ENCODE results near the gene PDK4. TPM values are rescaled to one million over a fixed set of nuclear protein-coding genes. Genes with fewer than 3 reads are reported as not detected.

Gene PDK4
- total and polyA plus RNA-seq, 9 of the 15 experiments (the other 6 are each of a cell fraction or from before 2014, with no cell fraction given) = 0.03 to 0.24 (median 0.08) TPM; not detected in 2

DNA sequence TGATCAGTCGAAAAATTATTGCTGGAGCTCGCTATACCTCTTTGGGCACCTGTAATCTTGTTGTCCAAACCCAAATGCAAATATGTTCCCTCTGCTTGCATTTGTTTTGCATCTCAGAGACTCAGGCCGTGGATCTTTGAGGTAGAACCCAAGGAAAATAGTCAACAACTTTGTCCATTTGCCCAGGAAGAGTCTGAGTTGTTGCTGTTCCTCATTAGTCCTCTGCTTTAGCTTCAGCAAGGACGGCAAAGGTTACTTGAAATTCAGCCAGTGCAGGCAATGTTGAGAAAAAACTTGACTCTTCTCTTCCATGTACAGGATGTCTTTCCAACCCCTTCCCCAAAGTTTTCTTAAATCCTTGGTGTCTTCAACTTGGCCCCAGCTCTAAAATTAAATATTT lies 45.8 kb downstream of the PDK4 start:
- no peak for ATAC-seq
- Histone ChIP-seq H3K36me3 (ENCODE audit: control insufficient read depth, insufficient read depth, low read length) (no peaks in the 10 kb centered on the region), H3K9me3 (replicated peaks; ENCODE audit: control insufficient read depth, insufficient read depth, low read depth, low read length) (no peaks in the 10 kb centered on the region), H3K9ac (ENCODE audit: insufficient read depth in 1 of 2, low read depth in 2 of 2, low read length in 2 of 2) (no peak overlapping the region), H3K4me3 (no peak overlapping the region), H3K79me2 (ENCODE audit: control insufficient read depth, insufficient read depth, low read length) (no peaks in the 10 kb centered on the region), H4K20me1 (replicated peaks; ENCODE audit: control insufficient read depth, insufficient read depth, low read length) (no peaks in the 10 kb centered on the region), H2AFZ (ENCODE audit: low read depth, low read length) (no peak overlapping the region), H3K4me1 (replicated peaks in 1 of 2; ENCODE audit: control insufficient read depth in 2 of 2, insufficient read depth in 2 of 2, low read length in 2 of 2) (peaks cover 6 to 8% of the 10 kb centered on the region in 2 experiments; a peak in 1 of 5 replicates), H3K9me1 (ENCODE audit: control insufficient read depth, insufficient read depth, low read length) (no peaks in the 10 kb centered on the region), H3K27me3 (ENCODE audit: control insufficient read depth in 2 of 2, insufficient read depth in 2 of 2, low read length in 2 of 2) (peaks cover 0 to 2% of the 10 kb centered on the region in 2 experiments; a peak in 3 of 5 replicates), H3K27ac (ENCODE audit: extremely low read depth, low read depth, low read length) (no peak overlapping the region), H3K4me2 (ENCODE audit: insufficient read depth, low read length) (no peak overlapping the region)
- no peak for DNase-seq (ENCODE audit: extremely low read depth in 1 of 4, low spot score in 3 of 4)
- in situ Hi-C loops (cut with MboI) = no loop called here
- WGBS (ENCODE audit: insufficient coverage, low coverage, missing lambda C conversion rate) = 1% methylated on average over 4 of the region's 4 CpGs
- BruUV-seq (replicated peaks) = no TSS peak
- CTCF ChIA-PET (ENCODE audit: low intra/inter-chr PET ratio) = no interaction called here
- intact Hi-C loops (cut with micrococcal nuclease) = no loop called here
- TF ChIP-seq, protein P1, sequence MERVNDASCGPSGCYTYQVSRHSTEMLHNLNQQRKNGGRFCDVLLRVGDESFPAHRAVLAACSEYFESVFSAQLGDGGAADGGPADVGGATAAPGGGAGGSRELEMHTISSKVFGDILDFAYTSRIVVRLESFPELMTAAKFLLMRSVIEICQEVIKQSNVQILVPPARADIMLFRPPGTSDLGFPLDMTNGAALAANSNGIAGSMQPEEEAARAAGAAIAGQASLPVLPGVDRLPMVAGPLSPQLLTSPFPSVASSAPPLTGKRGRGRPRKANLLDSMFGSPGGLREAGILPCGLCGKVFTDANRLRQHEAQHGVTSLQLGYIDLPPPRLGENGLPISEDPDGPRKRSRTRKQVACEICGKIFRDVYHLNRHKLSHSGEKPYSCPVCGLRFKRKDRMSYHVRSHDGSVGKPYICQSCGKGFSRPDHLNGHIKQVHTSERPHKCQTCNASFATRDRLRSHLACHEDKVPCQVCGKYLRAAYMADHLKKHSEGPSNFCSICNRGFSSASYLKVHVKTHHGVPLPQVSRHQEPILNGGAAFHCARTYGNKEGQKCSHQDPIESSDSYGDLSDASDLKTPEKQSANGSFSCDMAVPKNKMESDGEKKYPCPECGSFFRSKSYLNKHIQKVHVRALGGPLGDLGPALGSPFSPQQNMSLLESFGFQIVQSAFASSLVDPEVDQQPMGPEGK (CRISPR knock-in tag; IDR thresholded peaks at IDR 0.05; ENCODE audit: borderline replicate concordance) = no peak
- TF ChIP-seq POLR3A (IDR thresholded peaks at IDR 0.05; ENCODE audit: borderline replicate concordance, extremely low read depth, insufficient read depth, insufficient read length) = no peak
- TF ChIP-seq, protein P2, sequence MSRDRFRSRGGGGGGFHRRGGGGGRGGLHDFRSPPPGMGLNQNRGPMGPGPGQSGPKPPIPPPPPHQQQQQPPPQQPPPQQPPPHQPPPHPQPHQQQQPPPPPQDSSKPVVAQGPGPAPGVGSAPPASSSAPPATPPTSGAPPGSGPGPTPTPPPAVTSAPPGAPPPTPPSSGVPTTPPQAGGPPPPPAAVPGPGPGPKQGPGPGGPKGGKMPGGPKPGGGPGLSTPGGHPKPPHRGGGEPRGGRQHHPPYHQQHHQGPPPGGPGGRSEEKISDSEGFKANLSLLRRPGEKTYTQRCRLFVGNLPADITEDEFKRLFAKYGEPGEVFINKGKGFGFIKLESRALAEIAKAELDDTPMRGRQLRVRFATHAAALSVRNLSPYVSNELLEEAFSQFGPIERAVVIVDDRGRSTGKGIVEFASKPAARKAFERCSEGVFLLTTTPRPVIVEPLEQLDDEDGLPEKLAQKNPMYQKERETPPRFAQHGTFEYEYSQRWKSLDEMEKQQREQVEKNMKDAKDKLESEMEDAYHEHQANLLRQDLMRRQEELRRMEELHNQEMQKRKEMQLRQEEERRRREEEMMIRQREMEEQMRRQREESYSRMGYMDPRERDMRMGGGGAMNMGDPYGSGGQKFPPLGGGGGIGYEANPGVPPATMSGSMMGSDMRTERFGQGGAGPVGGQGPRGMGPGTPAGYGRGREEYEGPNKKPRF (IDR thresholded peaks at IDR 0.05; ENCODE audit: low read depth, low read length) = no peak
- POLR2A ChIA-PET = no interaction called here
- FAIRE-seq = no peak

All from K562 (cell line).